Measurements from ENCODE around the gene TNPO3. TPM values are rescaled to one million over a fixed set of nuclear protein-coding genes. Genes with fewer than 3 reads are reported as not detected.

TNPO3 gene
- total RNA-seq, 1 experiment from 2014 or later = 59.0 TPM

- no peak for DNase-seq (ENCODE audit: low read depth)
These were observed 145.0 kb downstream of the TNPO3 start for GRCh38 chr7:128909625-128910568.

- no peak for DNase-seq (ENCODE audit: low read depth)
These were observed 145.9 kb downstream of the TNPO3 start for GRCh38 chr7:128908750-128909624.

GRCh38 chr7:128906766-128907559, 147.9 kb downstream of the TNPO3 start:
- DNase-seq (ENCODE audit: low read depth) = no peak

- DNase-seq (ENCODE audit: low read depth) = no peak
These were observed 148.7 kb downstream of the TNPO3 start for GRCh38 chr7:128906001-128906765.

GRCh38 chr7:128904381-128905197, 150.3 kb downstream of the TNPO3 start:
- peak; percentile 55 for DNase-seq (ENCODE audit: low read depth)

Other genes with a start within 250 kb of the TNPO3 start
- 6.7 and 11.2 TPM in 2 replicates for gene FLNC, start 224.7 kb downstream of the TNPO3 start, total RNA-seq (2014; rRNA removed; shearing (Covaris generic))
- gene ATP6V1F, start 192.3 kb downstream of the TNPO3 start, total RNA-seq (2014; rRNA removed; shearing (Covaris generic)) = 234 TPM in 2 replicates
- under 0.01 TPM in 1 of 2 replicates, not detected in the other for gene KCP, start 144.4 kb downstream of the TNPO3 start, total RNA-seq (2014; rRNA removed; shearing (Covaris generic))
- not detected in 2 replicates for gene IRF5, start 117.2 kb downstream of the TNPO3 start, total RNA-seq (2014; rRNA removed; shearing (Covaris generic))
- 1.1 and 2.1 TPM in 2 replicates for gene TSPAN33, start 89.6 kb upstream of the TNPO3 start, total RNA-seq (2014; rRNA removed; shearing (Covaris generic))
- 0.24 and 0.29 TPM in 2 replicates for gene SMO, start 133.5 kb upstream of the TNPO3 start, total RNA-seq (2014; rRNA removed; shearing (Covaris generic))
- gene AHCYL2, start 169.9 kb upstream of the TNPO3 start, total RNA-seq (2014; rRNA removed; shearing (Covaris generic)) = 9.8 and 10.0 TPM in 2 replicates

Data from RPMI7951 (cell line).